NCI-H2107 (cell line): ENCODE measurements around the gene MMP15.
"Not testable (repeated sequence)": the region's sequence is repeated elsewhere in the genome, so short reads cannot be mapped to it uniquely, and the experiment has no call there.

ENCODE experiments used
- DNase-seq: peaks from one replicate; lab custom pipeline; 2025; lab: John Stamatoyannopoulos, UW

MMP15 gene

DNA sequence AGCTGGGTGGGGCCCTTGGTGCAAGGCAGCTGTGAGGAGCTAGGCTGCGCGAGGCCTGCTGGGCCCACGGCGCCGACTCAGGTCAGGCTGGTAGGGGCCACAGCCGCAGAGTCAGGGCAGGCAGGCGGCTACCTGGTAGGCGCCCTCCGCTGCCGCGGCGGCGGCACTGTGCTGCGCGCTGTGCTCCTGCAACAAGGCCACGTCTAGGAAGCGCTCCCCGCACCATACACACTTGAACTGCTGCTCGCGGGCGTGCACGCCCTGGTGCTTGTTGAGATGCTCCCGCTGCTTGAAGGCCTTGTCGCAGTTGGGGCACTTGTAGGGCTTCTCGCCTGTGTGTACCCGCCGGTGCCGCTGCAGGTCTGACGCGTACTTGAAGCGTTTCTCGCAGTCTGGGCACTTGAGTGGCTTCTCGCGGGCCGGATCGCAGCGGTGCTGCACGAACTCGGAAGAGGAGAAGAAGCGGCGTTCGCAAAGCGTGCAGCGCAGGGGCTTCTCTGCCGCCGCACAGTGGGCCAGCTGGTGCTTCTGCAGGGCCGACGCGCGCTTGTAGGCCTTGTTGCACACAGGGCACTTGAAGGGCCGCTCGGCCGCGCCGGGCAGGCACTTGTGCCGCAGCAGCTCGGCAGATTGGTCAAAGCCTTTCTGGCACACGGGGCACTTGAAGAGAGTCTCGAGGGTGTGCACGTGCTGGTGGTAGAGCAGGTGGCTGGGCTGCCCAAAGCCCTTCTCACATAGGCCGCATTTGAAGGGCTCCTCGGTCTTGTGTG lies 29.0 kb upstream of the MMP15 start:
- DNase-seq, result no peak

DNA sequence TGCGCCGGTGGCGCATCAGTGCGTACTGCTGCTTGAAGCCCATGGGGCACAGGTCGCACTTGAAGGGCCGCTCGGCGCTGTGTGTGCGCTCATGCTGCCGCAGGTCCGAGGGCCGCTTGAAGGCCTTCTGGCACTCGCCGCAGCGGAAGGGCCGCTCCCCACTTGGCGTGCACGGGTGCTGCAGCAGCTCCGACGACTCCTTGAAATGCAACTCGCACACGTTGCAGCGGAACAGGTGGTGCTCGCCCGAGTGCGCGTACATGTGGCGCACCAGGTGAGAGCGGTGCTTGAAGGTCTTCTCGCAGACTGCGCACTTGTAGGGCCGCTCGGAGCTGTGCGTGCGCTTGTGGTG lies 28.4 kb upstream of the MMP15 start:
- DNase-seq, result no peak

DNA sequence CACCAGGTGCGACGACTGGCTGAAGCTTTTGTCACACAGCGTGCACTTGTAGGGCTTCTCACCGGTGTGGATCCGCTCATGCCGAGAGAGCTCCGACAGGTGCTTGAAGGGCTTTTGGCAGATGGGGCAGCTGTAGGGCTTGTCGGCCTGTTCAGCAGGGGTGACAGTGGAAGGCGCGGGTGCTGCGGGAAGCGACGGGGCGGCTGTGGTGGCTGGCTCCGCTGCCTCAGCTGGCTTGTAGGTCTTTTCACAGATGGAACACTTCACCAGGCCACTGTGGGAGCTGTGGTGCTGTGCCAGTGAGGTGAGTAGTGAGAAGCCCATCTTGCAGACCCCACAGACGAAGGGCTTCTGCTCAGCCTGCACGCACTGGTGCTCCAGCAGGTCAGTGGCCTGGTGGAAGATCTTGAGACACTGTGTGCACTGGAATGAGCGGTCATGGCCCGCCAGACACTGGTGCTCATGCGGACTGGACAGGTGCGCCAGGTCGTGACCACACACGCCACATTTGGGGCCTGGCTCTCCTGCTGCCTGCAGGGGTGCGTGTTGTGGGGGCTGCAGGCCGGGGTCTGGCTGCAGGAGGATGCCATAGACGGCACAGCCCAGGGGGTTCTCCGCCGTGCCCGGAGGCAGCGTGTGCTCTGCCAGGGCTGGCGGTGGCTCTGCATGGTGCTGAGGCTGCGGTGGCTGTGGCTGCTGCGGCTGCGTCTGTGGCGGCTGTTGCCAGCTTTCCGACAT lies 27.9 kb upstream of the MMP15 start:
- DNase-seq, result no peak

DNA sequence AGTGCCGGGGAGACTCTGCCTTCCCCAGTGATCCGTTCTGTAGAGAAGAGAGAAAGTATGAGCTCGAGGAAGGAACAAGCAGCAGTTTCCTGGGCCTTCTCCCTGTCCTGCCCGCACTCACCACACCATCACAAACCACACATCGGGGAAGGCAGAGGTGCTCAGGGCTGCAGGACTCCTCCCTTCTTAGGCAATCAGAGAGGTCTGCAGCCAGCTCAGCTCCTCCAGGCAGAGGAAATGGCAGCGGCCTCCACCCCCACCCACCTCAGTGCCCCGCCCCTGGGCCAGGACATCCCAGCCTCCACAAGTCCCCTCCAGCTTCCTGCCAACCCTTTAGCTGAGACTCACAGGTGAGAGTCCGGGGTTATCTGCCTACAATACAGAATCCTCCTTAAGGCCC lies 27.1 kb upstream of the MMP15 start:
- no peak for DNase-seq

- DNase-seq, result no peak
Observed at GRCh38 chr16:57998992-57999365, 26.6 kb upstream of the MMP15 start.

GRCh38 chr16:57999366-57999970 lies 26.1 kb upstream of the MMP15 start:
- no peak for DNase-seq

- no peak for DNase-seq
Observed at GRCh38 chr16:57999971-58000705, 25.4 kb upstream of the MMP15 start, which contains the start of gene ZNF319. ZNF319 (minus strand) TSS chr16:58000672; CDS start chr16:57998265, 2,407 bp downstream.

DNA sequence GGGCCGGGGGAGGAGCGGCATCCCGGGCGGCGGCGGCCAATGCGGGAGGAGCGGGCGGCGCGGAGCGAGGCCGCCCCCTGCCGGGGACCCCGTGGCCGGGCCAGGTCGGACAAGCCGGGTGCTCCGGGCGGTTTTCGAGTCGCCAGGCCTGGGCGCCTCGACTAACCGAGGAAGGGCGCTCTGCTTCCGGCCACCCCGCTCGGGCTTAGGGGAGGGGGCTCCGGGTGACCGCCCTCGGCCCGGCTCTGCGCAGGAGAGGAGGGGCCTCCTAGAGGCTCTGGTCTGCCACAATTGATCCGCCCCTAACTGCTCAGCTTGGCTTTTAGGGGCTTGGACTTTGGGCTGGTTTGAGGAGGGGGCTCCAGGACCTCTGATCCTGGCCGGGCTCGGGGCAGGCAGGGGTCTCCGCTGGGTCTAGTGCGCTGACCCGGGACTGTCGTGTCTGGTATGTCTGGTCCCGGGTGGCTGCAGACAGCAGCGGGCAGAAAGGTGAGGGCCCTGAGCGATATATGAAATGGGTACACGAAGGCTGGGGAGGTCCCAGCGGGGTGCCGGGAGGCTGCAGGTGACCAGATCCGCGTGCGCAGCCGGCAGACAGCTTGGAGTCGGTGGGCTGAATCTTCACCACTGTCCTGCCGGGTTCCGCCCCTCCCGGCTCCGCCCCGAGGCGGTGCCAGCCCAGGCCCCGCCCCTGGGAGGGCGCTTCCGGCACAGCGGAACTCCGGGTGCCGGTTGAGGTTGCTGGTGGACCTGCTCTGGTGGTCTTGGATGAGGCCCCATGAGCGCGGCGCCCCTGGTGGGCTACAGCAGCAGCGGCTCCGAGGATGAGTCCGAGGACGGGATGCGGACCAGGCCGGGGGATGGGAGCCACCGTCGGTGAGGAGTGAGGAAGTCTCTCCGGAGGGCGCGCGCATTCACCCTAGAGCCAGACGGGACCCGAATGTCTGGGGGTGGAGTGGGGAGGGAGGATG lies 24.6 kb upstream of the MMP15 start, which contains the start of gene USB1:
TSS of gene USB1 (plus strand) at position 702 of the 971 bp plus-strand sequence. CDS start at position 779, 77 bp downstream.
- no peak for DNase-seq

DNA sequence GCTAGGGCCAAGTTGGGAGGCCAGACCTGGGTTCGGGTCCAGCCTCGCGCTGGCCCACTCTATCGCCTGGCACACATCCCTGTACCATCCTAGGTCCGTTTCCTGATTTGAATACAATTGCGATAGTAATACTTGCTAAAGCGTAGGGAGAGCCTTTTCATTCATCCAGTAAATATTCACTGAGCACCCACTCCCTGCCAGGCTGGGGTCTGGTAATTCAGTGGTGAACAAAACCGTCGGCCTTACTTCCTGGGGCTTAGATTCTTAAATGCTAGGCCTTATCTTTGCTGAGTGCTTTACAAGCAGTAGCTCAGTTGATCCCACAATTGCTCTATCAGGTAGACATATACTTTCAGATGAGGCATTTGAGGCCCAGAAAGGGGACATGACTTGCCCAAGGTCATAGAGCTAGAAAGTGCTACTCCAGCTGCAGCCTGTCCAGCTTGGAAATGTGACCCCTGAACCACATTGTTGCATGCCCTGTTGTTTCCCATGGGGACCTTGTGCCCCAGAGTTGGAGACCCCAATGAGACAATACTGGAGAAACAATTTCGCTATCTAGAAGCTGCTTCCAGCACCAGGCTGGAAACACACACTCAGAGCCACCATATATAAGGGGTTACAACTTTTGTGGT lies 23.7 kb upstream of the MMP15 start:
- DNase-seq, result no peak

- no peak for DNase-seq
Observed at GRCh38 chr16:58002416-58002800, 23.1 kb upstream of the MMP15 start.

DNA sequence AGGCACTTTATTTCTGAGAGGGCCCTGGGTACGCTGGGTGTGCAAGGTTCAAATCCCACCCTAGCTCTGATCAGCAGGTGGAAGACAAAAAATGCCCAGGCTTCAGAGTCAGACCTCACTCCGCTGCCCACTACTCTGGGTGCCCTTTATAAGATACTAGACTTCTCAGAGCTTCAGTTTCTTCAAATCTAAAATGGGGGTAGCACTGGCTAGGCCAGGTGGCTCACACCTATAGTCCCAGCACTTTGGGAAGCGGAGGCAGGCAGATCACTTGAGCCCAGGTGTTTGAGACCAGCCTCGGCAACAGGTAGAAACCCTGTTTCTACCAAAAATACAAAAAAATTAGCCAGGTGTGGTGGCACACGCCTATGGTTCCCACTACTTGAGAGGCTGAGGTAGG lies 22.6 kb upstream of the MMP15 start:
- DNase-seq, result no peak

- not testable (repeated sequence) for DNase-seq
Observed at GRCh38 chr16:58004736-58005135, 20.8 kb upstream of the MMP15 start.

GRCh38 chr16:58009856-58010416 lies 15.6 kb upstream of the MMP15 start:
- no peak for DNase-seq

- DNase-seq, result no peak
Observed at GRCh38 chr16:58010886-58011285, 14.7 kb upstream of the MMP15 start.

DNA sequence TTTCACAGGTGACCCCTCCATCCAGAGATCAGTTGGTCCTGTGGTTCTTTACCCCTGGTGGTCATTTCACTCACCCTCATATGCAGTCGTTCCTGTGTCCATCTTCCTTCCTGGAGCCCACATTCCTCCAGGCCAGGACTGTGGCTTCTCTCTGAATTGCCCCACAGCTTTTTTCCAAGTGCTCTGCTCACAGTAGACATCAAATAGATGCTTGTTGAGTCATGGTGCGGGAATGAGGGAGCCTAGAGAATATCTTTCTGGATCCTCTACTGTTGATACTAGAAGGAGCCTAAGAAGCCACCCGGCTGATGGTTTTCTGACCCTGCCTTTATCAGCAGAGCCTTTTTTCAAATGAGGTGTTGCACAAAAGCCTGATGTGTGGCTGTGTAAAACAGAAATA lies 13.9 kb upstream of the MMP15 start:
- no peak for DNase-seq

DNA sequence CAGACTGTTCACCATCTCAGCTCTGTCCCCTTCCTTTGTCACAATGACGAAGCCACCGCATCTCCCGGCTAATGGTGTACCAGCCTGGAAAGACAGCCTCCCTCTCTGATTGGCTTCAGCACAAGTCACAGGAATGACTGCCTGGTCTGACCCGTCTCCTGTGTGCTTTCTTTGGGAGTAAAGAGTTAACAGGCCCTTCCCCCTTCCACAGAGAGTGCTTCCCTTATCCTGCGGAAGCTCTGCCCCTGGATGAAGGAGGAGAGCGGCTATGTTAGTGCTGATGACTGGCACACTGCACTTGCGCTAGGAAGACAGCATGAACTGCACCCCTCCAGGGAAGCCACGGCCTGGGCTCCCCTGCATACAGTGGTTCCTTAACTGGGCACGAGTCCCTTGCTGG lies 13.1 kb upstream of the MMP15 start:
- no peak for DNase-seq

DNA sequence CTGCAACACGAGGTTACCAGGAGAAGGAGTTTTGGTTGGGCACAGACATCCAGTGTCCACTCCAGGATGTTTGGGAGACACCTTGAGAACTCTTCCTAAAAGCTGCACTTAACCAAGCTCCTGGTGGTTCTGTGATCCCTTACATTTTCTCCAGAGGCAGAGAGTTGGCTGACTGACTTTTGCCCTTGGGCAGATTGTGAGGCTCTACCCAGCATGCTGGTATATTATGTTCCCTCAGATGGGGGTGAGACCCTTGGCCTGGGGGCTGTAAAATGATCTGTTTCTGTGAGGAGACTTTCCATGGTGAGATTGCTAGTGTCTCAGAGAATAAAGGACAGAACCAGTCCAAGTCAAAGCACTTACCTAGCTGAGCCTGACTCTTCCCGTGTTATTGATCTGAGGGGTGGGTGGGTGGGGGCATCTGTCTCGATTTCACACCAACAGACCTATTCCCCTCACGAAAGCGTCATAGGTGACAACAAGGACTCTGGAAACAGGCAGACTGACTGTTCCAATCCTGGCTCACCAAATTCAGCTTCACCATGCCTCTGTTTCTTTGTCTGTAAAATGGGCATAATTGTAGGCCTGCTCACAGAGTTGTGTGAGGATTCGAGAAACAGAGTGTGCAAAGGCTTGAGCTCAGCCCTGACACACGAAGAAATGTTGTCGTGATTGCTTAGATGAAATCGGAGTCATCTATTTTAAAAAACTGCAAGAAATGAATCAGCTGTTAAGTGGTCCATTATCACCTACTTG lies 12.2 kb upstream of the MMP15 start:
- DNase-seq, result no peak

GRCh38 chr16:58016840-58017446 lies 8.6 kb upstream of the MMP15 start:
- DNase-seq, result no peak

GRCh38 chr16:58018803-58019202 lies 6.8 kb upstream of the MMP15 start:
- DNase-seq, result no peak
